ENCODE results near the gene ADGRG3. TPM values are rescaled to one million over a fixed set of nuclear protein-coding genes. Genes with fewer than 3 reads are reported as not detected.

The ADGRG3 gene
- total RNA-seq, 4 donors from 2014 or later = 2.0 to 9.6 (median 3.7) TPM

- no peaks in the 10 kb centered on the region for H3K9me3 ChIP-seq
- H3K4me1 ChIP-seq = no peaks in the 10 kb centered on the region
- no peaks in the 10 kb centered on the region for H3K27me3 ChIP-seq
- intact Hi-C loops (cut with DNase I) = no loop called here
- DNase-seq (ENCODE audit: extremely low spot score) = no peak
- no peaks in the 10 kb centered on the region for H3K36me3 ChIP-seq
- TF ChIP-seq POLR2A (IDR thresholded peaks at IDR 0.05; ENCODE audit: low read depth) = no peak
- TF ChIP-seq CTCF (IDR thresholded peaks at IDR 0.05) = no peak
- no peak for TF ChIP-seq POLR2AphosphoS5 (IDR thresholded peaks at IDR 0.05)
- TF ChIP-seq EP300 (IDR thresholded peaks at IDR 0.05) = no peak
- WGBS = 81% methylated on average over 10 of the region's 10 CpGs
- H3K4me3 ChIP-seq = no peak overlapping the region
- H3K27ac ChIP-seq (replicated peaks in 1 of 4) = no peak overlapping the region
Measured at GRCh38 chr16:57700781-57701551, 32.9 kb downstream of the ADGRG3 start.

- intact Hi-C loops (cut with DNase I) = no loop called here
- TF ChIP-seq POLR2A (IDR thresholded peaks at IDR 0.05; ENCODE audit: low read depth) (no peak), POLR2AphosphoS5 (IDR thresholded peaks at IDR 0.05) (no peak), EP300 (IDR thresholded peaks at IDR 0.05) (no peak), CTCF (IDR thresholded peaks at IDR 0.05) (no peak)
- 70% methylated on average over 14 of the region's 23 CpGs for WGBS
- no peaks in the 10 kb centered on the region for H3K9me3 ChIP-seq
- no peaks in the 10 kb centered on the region for H3K27me3 ChIP-seq
- H3K4me3 ChIP-seq = no peak overlapping the region
- H3K27ac ChIP-seq (replicated peaks in 1 of 4) = no peak overlapping the region
- no peaks in the 10 kb centered on the region for H3K4me1 ChIP-seq
- DNase-seq (ENCODE audit: extremely low spot score) = no peak
- no peaks in the 10 kb centered on the region for H3K36me3 ChIP-seq
Measured at GRCh38 chr16:57701759-57702371, 33.8 kb downstream of the ADGRG3 start.

DNA sequence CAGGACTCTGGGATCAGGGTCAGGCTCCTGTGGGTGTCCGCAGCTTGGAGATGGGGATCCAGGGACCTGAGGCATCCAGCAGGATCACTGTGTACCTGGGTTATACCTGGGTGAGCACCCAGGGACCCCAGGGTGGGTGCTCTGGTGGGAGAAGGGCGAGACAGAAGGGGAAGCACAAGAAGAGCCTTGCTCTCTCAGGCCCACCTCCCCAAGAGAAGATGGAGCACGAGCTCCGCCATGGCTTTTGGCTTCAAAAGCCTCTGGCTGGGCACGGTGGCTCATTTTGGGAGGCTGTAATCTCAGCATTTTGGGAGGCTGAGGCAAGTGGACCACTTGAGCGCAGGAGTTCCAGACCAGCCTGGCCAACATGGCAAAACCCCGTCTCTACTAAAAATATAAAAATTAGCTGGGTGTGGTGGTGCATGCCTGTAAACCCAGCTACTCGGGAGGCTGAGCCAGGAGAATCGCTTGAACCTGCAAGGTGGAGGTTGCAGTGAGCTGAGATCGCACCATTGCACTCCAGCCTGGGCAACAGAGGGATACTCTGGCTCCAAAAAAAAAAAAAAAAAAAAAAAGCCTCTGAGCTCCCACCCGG is 35.4 kb downstream of the ADGRG3 start:
- H3K36me3 ChIP-seq = no peaks in the 10 kb centered on the region
- no peak overlapping the region for H3K27ac ChIP-seq (replicated peaks in 1 of 4)
- no peak overlapping the region for H3K4me3 ChIP-seq
- H3K27me3 ChIP-seq = no peaks in the 10 kb centered on the region
- intact Hi-C loops (cut with DNase I) = no loop called here
- WGBS = 93% methylated on average over 11 of the region's 11 CpGs
- H3K4me1 ChIP-seq = no peaks in the 10 kb centered on the region
- H3K9me3 ChIP-seq = no peaks in the 10 kb centered on the region
- TF ChIP-seq CTCF (IDR thresholded peaks at IDR 0.05) = no peak
- TF ChIP-seq EP300 (IDR thresholded peaks at IDR 0.05) = no peak
- no peak for TF ChIP-seq POLR2A (IDR thresholded peaks at IDR 0.05; ENCODE audit: low read depth)
- no peak for TF ChIP-seq POLR2AphosphoS5 (IDR thresholded peaks at IDR 0.05)
- DNase-seq (ENCODE audit: extremely low spot score) = no peak

- no peak for DNase-seq (ENCODE audit: extremely low spot score)
- H3K36me3 ChIP-seq = no peaks in the 10 kb centered on the region
- no peak for TF ChIP-seq POLR2A (IDR thresholded peaks at IDR 0.05; ENCODE audit: low read depth)
- TF ChIP-seq CTCF (IDR thresholded peaks at IDR 0.05) = no peak
- TF ChIP-seq EP300 (IDR thresholded peaks at IDR 0.05) = no peak
- no peak for TF ChIP-seq POLR2AphosphoS5 (IDR thresholded peaks at IDR 0.05)
- no peaks in the 10 kb centered on the region for H3K4me1 ChIP-seq
- H3K27ac ChIP-seq (replicated peaks in 1 of 4) = no peak overlapping the region
- intact Hi-C loops (cut with DNase I) = no loop called here
- WGBS = 68% methylated on average over 10 of the region's 11 CpGs
- no peaks in the 10 kb centered on the region for H3K9me3 ChIP-seq
- no peak overlapping the region for H3K4me3 ChIP-seq
- no peaks in the 10 kb centered on the region for H3K27me3 ChIP-seq
Measured at GRCh38 chr16:57704011-57704904, 36.2 kb downstream of the ADGRG3 start.
